Liver (tissue), 3 donors: ENCODE data around the gene IL1RAPL2.

Experiments used
- EGR1 ChIP-seq, 2 donors: IDR thresholded peaks; 2 replicates each; pipeline ENCODE4 v1.6.1; 2016 to 2018; ENCODE audit warnings: antibody characterized with exemption in 2 of 2, low read depth in 2 of 2
- TAF1 ChIP-seq: conservative IDR thresholded peaks from 2 replicates; pipeline ENCODE4 v1.6.1; 2016; ENCODE audit warnings: antibody characterized with exemption, mild to moderate bottlenecking
- ZBTB33 ChIP-seq: IDR thresholded peaks from 2 replicates; pipeline ENCODE4 v1.6.1; 2016; ENCODE audit warnings: antibody characterized with exemption
- TF ChIP-seq, protein P1 (sequence below): fragments of 150-350 bp; IDR thresholded peaks from 2 replicates; pipeline ENCODE4 v1.5.1; 2017; ENCODE audit warnings: improper control_type of control experiment, low read depth, low read length; ENCODE audit not compliant: missing input control
- donor health status: healthy.
- donor health status: healthy.

DNA sequence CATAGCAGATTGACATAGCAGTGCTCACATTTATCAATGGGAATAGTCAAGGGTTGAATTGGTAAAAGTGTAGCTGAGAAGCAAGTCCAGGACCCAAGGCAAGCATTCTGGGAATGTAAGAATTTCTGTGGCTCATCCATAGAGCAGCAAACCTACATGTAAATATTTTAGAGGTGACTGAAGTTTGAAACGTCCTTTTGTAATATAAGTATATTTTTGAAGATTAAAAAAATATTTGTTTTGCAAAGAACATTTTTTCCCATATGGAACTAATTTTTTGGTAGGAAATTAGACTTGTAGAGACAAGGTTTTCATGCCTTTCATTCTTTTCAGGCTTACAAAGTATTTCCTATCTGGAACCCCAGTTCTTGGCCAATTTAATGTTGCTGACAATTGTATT, 550.5 kb downstream of the IL1RAPL2 start:
- TF ChIP-seq ZBTB33 (no peak), EGR1 (IDR thresholded peaks at IDR 0.05; ENCODE audit: low read depth in 2 of 2) (no peak), TAF1 (no peak)
- TF ChIP-seq, protein P1, sequence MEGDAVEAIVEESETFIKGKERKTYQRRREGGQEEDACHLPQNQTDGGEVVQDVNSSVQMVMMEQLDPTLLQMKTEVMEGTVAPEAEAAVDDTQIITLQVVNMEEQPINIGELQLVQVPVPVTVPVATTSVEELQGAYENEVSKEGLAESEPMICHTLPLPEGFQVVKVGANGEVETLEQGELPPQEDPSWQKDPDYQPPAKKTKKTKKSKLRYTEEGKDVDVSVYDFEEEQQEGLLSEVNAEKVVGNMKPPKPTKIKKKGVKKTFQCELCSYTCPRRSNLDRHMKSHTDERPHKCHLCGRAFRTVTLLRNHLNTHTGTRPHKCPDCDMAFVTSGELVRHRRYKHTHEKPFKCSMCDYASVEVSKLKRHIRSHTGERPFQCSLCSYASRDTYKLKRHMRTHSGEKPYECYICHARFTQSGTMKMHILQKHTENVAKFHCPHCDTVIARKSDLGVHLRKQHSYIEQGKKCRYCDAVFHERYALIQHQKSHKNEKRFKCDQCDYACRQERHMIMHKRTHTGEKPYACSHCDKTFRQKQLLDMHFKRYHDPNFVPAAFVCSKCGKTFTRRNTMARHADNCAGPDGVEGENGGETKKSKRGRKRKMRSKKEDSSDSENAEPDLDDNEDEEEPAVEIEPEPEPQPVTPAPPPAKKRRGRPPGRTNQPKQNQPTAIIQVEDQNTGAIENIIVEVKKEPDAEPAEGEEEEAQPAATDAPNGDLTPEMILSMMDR: no peak
